ENCODE measurements around the gene UCP1. TPM values are rescaled to one million over a fixed set of nuclear protein-coding genes. Genes with fewer than 3 reads are reported as not detected.

The UCP1 gene
- total RNA-seq, 1 donor from 2014 or later = under 0.01 TPM

DNA sequence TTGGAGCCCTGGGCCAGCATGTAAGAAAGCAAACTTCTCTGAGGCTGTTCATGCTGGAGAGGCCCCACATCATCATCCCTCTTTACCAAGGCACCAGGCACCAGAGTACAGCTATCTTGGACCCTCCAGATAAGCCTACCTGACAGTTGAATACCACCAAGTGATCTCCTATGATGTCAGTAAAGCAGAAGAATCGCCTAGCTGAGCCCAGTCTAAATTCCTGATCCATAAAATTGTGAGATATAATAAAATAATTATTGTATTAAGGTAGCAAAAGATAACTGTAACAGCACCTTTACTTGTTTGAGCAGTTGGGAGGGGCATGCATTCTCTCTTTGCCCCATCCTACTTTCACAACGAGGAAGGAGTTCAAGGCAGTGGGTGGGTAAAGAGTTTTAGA lies 2.9 kb upstream of the UCP1 start:
- peaks cover 33% of the 10 kb centered on the region for H3K27me3 ChIP-seq (ENCODE audit: control insufficient read depth, insufficient read depth, low read length)
- TF ChIP-seq, protein P1, sequence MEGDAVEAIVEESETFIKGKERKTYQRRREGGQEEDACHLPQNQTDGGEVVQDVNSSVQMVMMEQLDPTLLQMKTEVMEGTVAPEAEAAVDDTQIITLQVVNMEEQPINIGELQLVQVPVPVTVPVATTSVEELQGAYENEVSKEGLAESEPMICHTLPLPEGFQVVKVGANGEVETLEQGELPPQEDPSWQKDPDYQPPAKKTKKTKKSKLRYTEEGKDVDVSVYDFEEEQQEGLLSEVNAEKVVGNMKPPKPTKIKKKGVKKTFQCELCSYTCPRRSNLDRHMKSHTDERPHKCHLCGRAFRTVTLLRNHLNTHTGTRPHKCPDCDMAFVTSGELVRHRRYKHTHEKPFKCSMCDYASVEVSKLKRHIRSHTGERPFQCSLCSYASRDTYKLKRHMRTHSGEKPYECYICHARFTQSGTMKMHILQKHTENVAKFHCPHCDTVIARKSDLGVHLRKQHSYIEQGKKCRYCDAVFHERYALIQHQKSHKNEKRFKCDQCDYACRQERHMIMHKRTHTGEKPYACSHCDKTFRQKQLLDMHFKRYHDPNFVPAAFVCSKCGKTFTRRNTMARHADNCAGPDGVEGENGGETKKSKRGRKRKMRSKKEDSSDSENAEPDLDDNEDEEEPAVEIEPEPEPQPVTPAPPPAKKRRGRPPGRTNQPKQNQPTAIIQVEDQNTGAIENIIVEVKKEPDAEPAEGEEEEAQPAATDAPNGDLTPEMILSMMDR (IDR thresholded peaks at IDR 0.05; ENCODE audit: insufficient read depth, low read length, severe bottlenecking) = no peak
- no peaks in the 10 kb centered on the region for H3K36me3 ChIP-seq (ENCODE audit: control insufficient read depth, insufficient read depth, low read length)
- H3K4me3 ChIP-seq (ENCODE audit: low read depth, low read length) = no peak overlapping the region
- DNase-seq (ENCODE audit: low read depth) = no peak
- FAIRE-seq = no peak

DNA sequence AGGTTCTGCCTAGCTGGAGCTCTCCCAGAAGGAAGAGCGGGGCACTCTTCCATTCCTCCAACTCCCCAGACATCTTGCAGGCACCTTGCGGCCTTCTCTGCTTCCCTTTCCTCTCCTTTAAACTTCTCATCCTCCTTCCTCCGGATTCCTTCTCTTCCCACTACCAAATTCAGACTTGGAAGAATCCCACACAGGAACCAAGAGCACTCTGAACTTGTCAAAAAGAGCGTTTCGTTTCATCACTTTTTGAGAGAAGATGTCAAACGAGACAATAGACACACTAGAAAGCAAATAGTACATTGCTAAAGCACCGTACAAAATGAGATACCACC lies 512 bp upstream of the UCP1 start:
- TF ChIP-seq, protein P1 (IDR thresholded peaks at IDR 0.05; ENCODE audit: insufficient read depth, low read length, severe bottlenecking) = no peak
- FAIRE-seq = no peak
- Histone ChIP-seq H3K36me3 (ENCODE audit: control insufficient read depth, insufficient read depth, low read length) (no peaks in the 10 kb centered on the region), H3K27me3 (ENCODE audit: control insufficient read depth, insufficient read depth, low read length) (peaks cover 35% of the 10 kb centered on the region), H3K4me3 (ENCODE audit: low read depth, low read length) (peak overlapping the region; percentile 37)
- no peak for DNase-seq (ENCODE audit: low read depth)

DNA sequence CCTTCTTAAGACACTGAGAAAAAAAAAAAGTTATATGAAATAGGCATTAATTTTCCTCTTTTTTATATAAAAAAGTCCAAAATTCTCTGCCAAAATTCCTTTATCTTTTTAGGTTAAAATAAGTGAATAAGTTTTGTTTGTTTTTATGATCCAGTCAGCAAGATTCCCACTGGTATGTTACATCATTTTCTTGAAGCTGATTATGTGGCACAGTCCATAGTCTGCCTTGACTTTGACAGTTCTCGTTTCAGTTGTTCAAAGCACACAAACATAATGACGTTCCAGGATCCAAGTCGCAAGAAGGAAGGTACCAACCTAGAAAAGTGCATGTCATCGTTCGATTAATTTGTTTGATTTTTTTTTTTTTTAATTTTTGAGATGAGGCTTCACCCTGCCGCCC lies 9.1 kb downstream of the UCP1 start:
- Histone ChIP-seq H3K27me3 (ENCODE audit: control insufficient read depth, insufficient read depth, low read length) (no peaks in the 10 kb centered on the region), H3K36me3 (ENCODE audit: control insufficient read depth, insufficient read depth, low read length) (no peaks in the 10 kb centered on the region), H3K4me3 (ENCODE audit: low read depth, low read length) (no peak overlapping the region)
- TF ChIP-seq, protein P1 (IDR thresholded peaks at IDR 0.05; ENCODE audit: insufficient read depth, low read length, severe bottlenecking) = no peak
- DNase-seq (ENCODE audit: low read depth) = no peak
- no peak for FAIRE-seq

DNA sequence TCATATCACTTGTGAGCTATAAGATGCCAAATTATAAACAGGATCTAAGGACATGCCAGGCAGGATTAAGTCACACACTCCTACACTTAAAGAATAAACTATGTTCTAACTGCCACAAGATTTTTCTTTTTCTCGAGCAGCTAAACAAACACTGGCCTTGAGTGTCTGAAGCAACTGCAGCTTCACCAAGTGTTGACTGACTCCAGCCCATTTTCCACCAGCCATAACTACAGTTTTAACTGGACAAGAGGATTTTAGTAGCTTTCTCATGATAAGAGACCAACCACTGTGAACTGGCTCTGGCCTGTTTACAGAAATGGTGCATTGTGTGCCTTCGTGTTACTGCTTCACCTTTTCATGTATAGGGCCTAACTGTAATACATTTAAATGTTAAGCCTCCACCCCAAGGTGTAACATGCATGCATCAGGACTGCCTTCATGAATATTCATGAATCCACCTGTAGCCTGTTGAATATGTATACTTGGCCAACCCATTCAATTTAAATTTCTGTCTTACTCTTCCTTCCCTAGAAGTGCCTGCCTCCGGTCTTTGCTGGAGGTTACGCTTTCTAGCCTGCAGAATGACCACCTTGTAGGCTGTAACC lies 10.8 kb downstream of the UCP1 start:
- no peak for FAIRE-seq
- no peaks in the 10 kb centered on the region for H3K27me3 ChIP-seq (ENCODE audit: control insufficient read depth, insufficient read depth, low read length)
- DNase-seq (ENCODE audit: low read depth) = no peak

DNA sequence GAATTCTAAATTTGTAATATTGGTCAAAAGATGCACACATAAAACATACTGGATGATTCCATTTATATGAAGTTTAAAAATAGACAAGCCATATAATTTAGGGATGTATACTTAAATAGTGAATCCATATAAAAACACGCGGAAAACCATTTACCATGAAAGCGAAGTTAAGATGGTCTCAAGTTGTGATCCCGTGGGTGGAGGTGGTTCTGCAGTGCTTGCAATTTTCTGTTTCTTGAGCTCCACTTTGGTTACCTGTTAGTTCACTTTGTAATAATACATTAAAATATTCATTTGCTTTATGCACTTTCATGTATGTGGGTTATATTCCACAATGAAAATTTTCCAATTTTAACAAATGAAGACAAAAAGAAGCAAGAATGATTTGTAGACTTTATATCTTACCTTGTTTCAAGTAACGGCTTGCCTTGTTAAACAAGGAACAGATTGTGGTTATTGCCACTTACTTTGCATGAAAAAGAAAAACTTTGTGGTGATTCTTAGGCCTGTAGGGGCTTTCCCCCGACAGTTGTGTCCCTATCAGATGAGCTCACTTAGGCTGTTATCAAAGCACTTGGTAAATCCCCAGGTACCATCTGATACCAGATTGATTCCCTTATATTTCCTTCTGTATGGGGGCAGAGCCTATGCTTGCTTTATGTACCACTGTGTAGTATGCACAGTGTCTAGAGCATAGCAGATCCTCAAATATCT lies 12.2 kb downstream of the UCP1 start:
- H3K36me3 ChIP-seq (ENCODE audit: control insufficient read depth, insufficient read depth, low read length) = no peaks in the 10 kb centered on the region
- H3K27me3 ChIP-seq (ENCODE audit: control insufficient read depth, insufficient read depth, low read length) = no peaks in the 10 kb centered on the region
- FAIRE-seq (no peak), DNase-seq (ENCODE audit: low read depth) (peak; percentile 27)
- TF ChIP-seq, protein P1 (IDR thresholded peaks at IDR 0.05; ENCODE audit: insufficient read depth, low read length, severe bottlenecking) = no peak
- no peak overlapping the region for H3K4me3 ChIP-seq (ENCODE audit: low read depth, low read length)

More for the DNA sequence above, 10.8 kb downstream of the UCP1 start:
- no peak overlapping the region for H3K4me3 ChIP-seq (ENCODE audit: low read depth, low read length)
- no peaks in the 10 kb centered on the region for H3K36me3 ChIP-seq (ENCODE audit: control insufficient read depth, insufficient read depth, low read length)
- TF ChIP-seq, protein P1 (IDR thresholded peaks at IDR 0.05; ENCODE audit: insufficient read depth, low read length, severe bottlenecking) = no peak

Measured in bronchial epithelial cell (primary cell).